Loucy (cell line): ENCODE results near the gene SSNA1.

Source experiments
- H2AFZ ChIP-seq: fragments of 200-600 bp; sonication (generic); 2 replicates; pipeline ENCODE4 v1.6.0; 2016; ENCODE audit warnings: antibody characterized with exemption, mild to moderate bottlenecking, low read length, moderate library complexity
- H3F3A ChIP-seq: fragments of 200-600 bp; 2 replicates; pipeline ENCODE4 v1.6.0; 2016; ENCODE audit warnings: antibody characterized with exemption, low read depth, mild to moderate bottlenecking
- H3K27me3 ChIP-seq: fragments of 200-600 bp; sonication (generic); 2 replicates; pipeline ENCODE4 v1.6.1; 2014; ENCODE audit warnings: low read length, mild to moderate bottlenecking; ENCODE audit not compliant: insufficient read depth, poor library complexity, severe bottlenecking
- H3K36me3 ChIP-seq: fragments of 200-600 bp; sonication (generic); 2 replicates; pipeline ENCODE4 v1.6.1; 2016; ENCODE audit warnings: low read length; ENCODE audit not compliant: insufficient read depth
- H3K4me1 ChIP-seq: fragments of 200-600 bp; sonication (generic); 2 replicates; pipeline ENCODE4 v1.5.1; 2014; ENCODE audit warnings: low read length, mild to moderate bottlenecking; ENCODE audit not compliant: insufficient read depth, poor library complexity, severe bottlenecking
- H3K4me2 ChIP-seq: fragments of 200-600 bp; sonication (generic); 2 replicates; pipeline ENCODE4 v1.6.0; 2014; ENCODE audit warnings: antibody characterized with exemption, low read length, low read depth, mild to moderate bottlenecking; ENCODE audit not compliant: poor library complexity, severe bottlenecking
- H3K4me3 ChIP-seq: fragments of 200-600 bp; sonication (generic); 2 replicates; pipeline ENCODE4 v1.5.1; 2014; ENCODE audit warnings: low read length, mild to moderate bottlenecking, mixed read lengths; ENCODE audit not compliant: poor library complexity, severe bottlenecking
- H3K79me2 ChIP-seq: fragments of 200-600 bp; sonication (generic); 2 replicates; pipeline ENCODE4 v1.6.1; 2014; ENCODE audit warnings: low read length; ENCODE audit not compliant: insufficient read depth
- H3K9ac ChIP-seq: fragments of 200-600 bp; sonication (generic); 2 replicates; pipeline ENCODE4 v1.6.0; 2014; ENCODE audit warnings: mild to moderate bottlenecking, low read depth, low read length, moderate library complexity; ENCODE audit not compliant: poor library complexity, severe bottlenecking
- H3K9me2 ChIP-seq: fragments of 200-600 bp; sonication (generic); replicated peaks from 2 replicates; pipeline ENCODE4 v1.6.1; 2016; ENCODE audit warnings: low read depth, low read length, mixed read lengths
- H3K9me3 ChIP-seq: fragments of 200-600 bp; sonication (generic); 2 replicates; pipeline ENCODE4 v1.6.1; 2014; ENCODE audit warnings: mild to moderate bottlenecking, antibody characterized with exemption, low read length, low read depth; ENCODE audit not compliant: insufficient read depth
- H4K20me1 ChIP-seq: fragments of 200-600 bp; sonication (generic); 2 replicates; pipeline ENCODE4 v1.6.0; 2014; ENCODE audit warnings: antibody characterized with exemption, low read length, mild to moderate bottlenecking; ENCODE audit not compliant: insufficient read depth, poor library complexity, severe bottlenecking
- CTCF ChIP-seq: fragments of 200-600 bp; sonication (generic); conservative IDR thresholded peaks from 2 replicates; pipeline ENCODE4 v1.5.1; 2014; ENCODE audit warnings: mild to moderate bottlenecking, antibody characterized with exemption, low read length
- EZH2phosphoT487 ChIP-seq: fragments of 200-600 bp; IDR thresholded peaks from 2 replicates; pipeline ENCODE4 v1.6.1; 2018; ENCODE audit warnings: antibody characterized with exemption, mild to moderate bottlenecking, moderate library complexity, borderline replicate concordance

Gene SSNA1

GRCh38 chr9:137223078-137223970, 34.8 kb downstream of the SSNA1 start:
- peak overlapping the region; percentile 90 for H3K4me3 ChIP-seq
- H2AFZ ChIP-seq: peak overlapping the region; percentile 89
- no peaks in the 10 kb centered on the region for H3K9me2 ChIP-seq
- H3K36me3 ChIP-seq: no peaks in the 10 kb centered on the region
- peak overlapping the region; percentile 98 for H3K4me2 ChIP-seq
- H3K9ac ChIP-seq: peak overlapping the region; percentile 97
- TF ChIP-seq EZH2phosphoT487 (no peak), CTCF (no peak)
- no peaks in the 10 kb centered on the region for H4K20me1 ChIP-seq
- H3K27me3 ChIP-seq: no peaks in the 10 kb centered on the region
- H3K9me3 ChIP-seq: no peaks in the 10 kb centered on the region
- H3K4me1 ChIP-seq: peaks cover 21% of the 10 kb centered on the region
- H3K79me2 ChIP-seq: no peaks in the 10 kb centered on the region
- H3F3A ChIP-seq: no peaks in the 10 kb centered on the region

- no peaks in the 10 kb centered on the region for H3K27me3 ChIP-seq
- no peaks in the 10 kb centered on the region for H3F3A ChIP-seq
- TF ChIP-seq EZH2phosphoT487 (no peak), CTCF (no peak)
- H4K20me1 ChIP-seq: no peaks in the 10 kb centered on the region
- H3K36me3 ChIP-seq: no peaks in the 10 kb centered on the region
- H3K4me3 ChIP-seq: peak within 1 kb of the TSS; percentile 90
- H3K9me3 ChIP-seq: no peaks in the 10 kb centered on the region
- H3K79me2 ChIP-seq: no peaks in the 10 kb centered on the region
- H3K9me2 ChIP-seq: no peaks in the 10 kb centered on the region
- H3K4me1 ChIP-seq: peaks cover 21% of the 10 kb centered on the region
- H2AFZ ChIP-seq: no peak within 1 kb of the TSS
- peak within 1 kb of the TSS; percentile 98 for H3K4me2 ChIP-seq
- peak within 1 kb of the TSS; percentile 97 for H3K9ac ChIP-seq
Observed at GRCh38 chr9:137224830-137225694, 36.6 kb downstream of the SSNA1 start, which contains the start of gene CYSRT1. Gene CYSRT1 (plus strand): TSS chr9:137225174. CDS start chr9:137225622, 448 bp downstream.

- no peaks in the 10 kb centered on the region for H3K9me2 ChIP-seq
- no peak overlapping the region for H3K4me3 ChIP-seq
- no peaks in the 10 kb centered on the region for H3F3A ChIP-seq
- no peaks in the 10 kb centered on the region for H3K27me3 ChIP-seq
- H3K9me3 ChIP-seq: no peaks in the 10 kb centered on the region
- peaks cover 21% of the 10 kb centered on the region for H3K4me1 ChIP-seq
- H3K4me2 ChIP-seq: peak overlapping the region; percentile 98
- no peaks in the 10 kb centered on the region for H3K79me2 ChIP-seq
- no peak overlapping the region for H2AFZ ChIP-seq
- no peaks in the 10 kb centered on the region for H3K36me3 ChIP-seq
- TF ChIP-seq EZH2phosphoT487: no peak
- TF ChIP-seq CTCF: no peak
- no peaks in the 10 kb centered on the region for H4K20me1 ChIP-seq
- peak overlapping the region; percentile 97 for H3K9ac ChIP-seq
Observed at GRCh38 chr9:137225699-137226331, 37.3 kb downstream of the SSNA1 start.
